Regular cardiac myocyte (primary cell): ENCODE results near the gene SPATA31D4. TPM values are rescaled to one million over a fixed set of nuclear protein-coding genes. Genes with fewer than 3 reads are reported as not detected.

Experiments
- total RNA-seq: library from RNA; depleted of rRNA; stranded (reverse); fragments of >200 nt; gene quantifications from 2 replicates; pipeline ENCODE4 v1.2.3, GENCODE V29; 2014

The SPATA31D4 gene
- not detected in 2 replicates for total RNA-seq

GRCh38 chr9:81928305-81928704, at the start of gene SPATA31D4:
Gene SPATA31D4 (plus strand): TSS chr9:81928428. CDS start chr9:81928514, 86 bp downstream.

GRCh38 chr9:81943393-81943792, 15.2 kb downstream of the SPATA31D4 start, which contains the start of gene SPATA31D3:
Gene SPATA31D3 (plus strand): TSS chr9:81943500. CDS start chr9:81943586, 86 bp downstream.

Other genes starting within 250 kb of the SPATA31D4 start
- gene TLE1, start 238.9 kb upstream of the SPATA31D4 start, total RNA-seq, result 22.0 and 31.0 TPM in 2 replicates
- not detected in 2 replicates for gene SPATA31D3, start 15.1 kb downstream of the SPATA31D4 start, total RNA-seq
- gene SPATA31D1, start 60.3 kb downstream of the SPATA31D4 start, total RNA-seq, result not detected in 2 replicates